ENCODE data around the gene CIB2. TPM values are rescaled to one million over a fixed set of nuclear protein-coding genes. Genes with fewer than 3 reads are reported as not detected.
A peak's percentile ranks its signal among the peaks of the same experiment; 100 is the strongest.
"Not testable (repeated sequence)": the region's sequence is repeated elsewhere in the genome, so short reads cannot be mapped to it uniquely, and the experiment has no call there.

CIB2 gene
- total RNA-seq, 4 donors from 2014 or later, result 11.4 to 18.3 (median 15.9) TPM

DNA sequence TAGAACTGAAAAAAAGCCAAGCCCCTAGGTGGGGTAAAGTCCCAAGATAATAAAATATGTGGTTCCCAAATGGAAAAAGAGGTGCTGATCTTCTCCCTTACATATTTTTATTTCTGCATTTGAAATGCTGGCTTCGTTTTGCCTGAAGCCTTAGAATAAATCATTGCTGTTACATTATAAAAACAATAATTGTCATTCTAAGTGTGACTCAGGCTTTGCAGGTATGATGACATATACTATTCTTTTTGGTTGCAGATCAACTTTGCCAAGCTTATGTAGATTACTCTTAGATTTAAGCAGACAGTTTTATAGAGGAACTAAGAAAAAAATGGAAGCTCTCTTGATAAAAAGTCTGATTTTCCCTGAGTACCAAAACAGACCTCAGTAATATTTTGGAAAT is 25.4 kb upstream of the CIB2 start:
- no peak overlapping the region for H3K4me3 ChIP-seq
- DNase-seq (ENCODE audit: extremely low spot score), result no peak
- no peaks in the 10 kb centered on the region for H3K9me3 ChIP-seq
- peaks cover 30 to 66% (median 41%) of the 10 kb centered on the region in 4 donors for H3K36me3 ChIP-seq
- H3K27me3 ChIP-seq, result no peaks in the 10 kb centered on the region
- TF ChIP-seq POLR2A (IDR thresholded peaks at IDR 0.05; ENCODE audit: low read depth) (no peak), POLR2AphosphoS5 (IDR thresholded peaks at IDR 0.05) (no peak), EP300 (IDR thresholded peaks at IDR 0.05) (no peak)
- TF ChIP-seq, protein P1, sequence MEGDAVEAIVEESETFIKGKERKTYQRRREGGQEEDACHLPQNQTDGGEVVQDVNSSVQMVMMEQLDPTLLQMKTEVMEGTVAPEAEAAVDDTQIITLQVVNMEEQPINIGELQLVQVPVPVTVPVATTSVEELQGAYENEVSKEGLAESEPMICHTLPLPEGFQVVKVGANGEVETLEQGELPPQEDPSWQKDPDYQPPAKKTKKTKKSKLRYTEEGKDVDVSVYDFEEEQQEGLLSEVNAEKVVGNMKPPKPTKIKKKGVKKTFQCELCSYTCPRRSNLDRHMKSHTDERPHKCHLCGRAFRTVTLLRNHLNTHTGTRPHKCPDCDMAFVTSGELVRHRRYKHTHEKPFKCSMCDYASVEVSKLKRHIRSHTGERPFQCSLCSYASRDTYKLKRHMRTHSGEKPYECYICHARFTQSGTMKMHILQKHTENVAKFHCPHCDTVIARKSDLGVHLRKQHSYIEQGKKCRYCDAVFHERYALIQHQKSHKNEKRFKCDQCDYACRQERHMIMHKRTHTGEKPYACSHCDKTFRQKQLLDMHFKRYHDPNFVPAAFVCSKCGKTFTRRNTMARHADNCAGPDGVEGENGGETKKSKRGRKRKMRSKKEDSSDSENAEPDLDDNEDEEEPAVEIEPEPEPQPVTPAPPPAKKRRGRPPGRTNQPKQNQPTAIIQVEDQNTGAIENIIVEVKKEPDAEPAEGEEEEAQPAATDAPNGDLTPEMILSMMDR (IDR thresholded peaks at IDR 0.05), result no peak
- H3K4me1 ChIP-seq, result peaks cover 12 to 16% (median 13%) of the 10 kb centered on the region in 4 donors
- no peak overlapping the region for H3K27ac ChIP-seq (replicated peaks in 1 of 4)
- 60% methylated on average over 1 of the region's 1 CpG for WGBS
- intact Hi-C loops (cut with DNase I), result no loop called here

DNA sequence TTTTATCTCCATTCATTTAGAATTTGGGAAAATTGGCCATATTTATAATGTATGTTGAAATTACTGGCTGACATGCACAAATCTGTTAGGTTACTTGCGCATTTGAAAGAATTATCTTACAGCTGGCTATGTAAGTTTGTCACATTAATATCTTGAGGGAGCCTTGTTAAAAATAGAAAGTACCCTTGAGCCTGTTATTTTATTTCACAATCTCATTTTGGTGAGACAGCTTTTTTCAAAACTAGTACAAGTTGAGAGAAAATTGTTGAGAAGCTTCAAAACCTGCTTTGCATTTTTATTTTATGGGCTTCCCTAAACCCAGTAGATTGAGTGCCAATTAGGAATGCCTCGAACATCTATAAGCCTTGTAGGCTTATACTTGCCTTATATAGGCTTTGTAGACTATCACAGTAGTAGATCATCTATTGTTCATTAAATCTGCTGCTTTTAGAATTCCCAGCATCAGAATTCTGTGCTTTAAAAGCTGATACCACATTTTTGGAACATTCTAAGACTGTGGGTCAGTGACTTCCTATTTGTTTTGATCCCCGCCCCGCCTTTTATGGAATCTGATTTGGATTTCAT is 24.2 kb upstream of the CIB2 start:
- Histone ChIP-seq H3K4me1 (peaks cover 20 to 27% (median 24%) of the 10 kb centered on the region in 4 donors), H3K4me3 (no peak overlapping the region), H3K36me3 (peaks cover 18 to 54% (median 29%) of the 10 kb centered on the region in 4 donors), H3K9me3 (no peaks in the 10 kb centered on the region), H3K27me3 (no peaks in the 10 kb centered on the region), H3K27ac (replicated peaks in 1 of 4) (peak overlapping the region in 1 of 4 donors; percentile 12)
- no peak for DNase-seq (ENCODE audit: extremely low spot score)
- 87% methylated on average over 4 of the region's 4 CpGs for WGBS
- TF ChIP-seq, protein P1 (IDR thresholded peaks at IDR 0.05), result no peak
- TF ChIP-seq POLR2A (IDR thresholded peaks at IDR 0.05; ENCODE audit: low read depth), result no peak
- no peak for TF ChIP-seq POLR2AphosphoS5 (IDR thresholded peaks at IDR 0.05)
- no peak for TF ChIP-seq EP300 (IDR thresholded peaks at IDR 0.05)
- intact Hi-C loops (cut with DNase I), result no loop called here

DNA sequence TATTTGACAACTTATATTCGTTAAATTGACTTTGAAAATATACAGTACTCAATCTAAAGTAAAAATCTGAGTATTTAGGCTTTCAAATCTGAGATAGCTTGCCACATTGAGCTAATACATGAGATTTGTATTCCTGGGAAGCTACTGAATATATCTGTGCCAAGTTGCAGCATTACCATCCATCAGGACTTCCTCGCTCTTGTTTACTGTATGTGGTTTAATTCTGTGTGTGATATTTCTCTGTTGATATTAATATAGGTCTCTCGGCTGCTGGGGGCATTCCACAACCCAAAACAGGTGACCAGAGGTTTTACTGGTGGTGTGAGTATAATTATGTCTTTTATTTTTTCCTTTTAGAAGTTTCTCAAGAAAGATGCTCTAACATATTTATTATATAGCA is 23.7 kb upstream of the CIB2 start:
- 72% methylated on average over 3 of the region's 3 CpGs for WGBS
- Histone ChIP-seq H3K4me3 (no peak overlapping the region), H3K4me1 (peaks cover 24 to 32% (median 29%) of the 10 kb centered on the region in 4 donors), H3K27ac (replicated peaks in 1 of 4) (no peak overlapping the region), H3K9me3 (no peaks in the 10 kb centered on the region), H3K27me3 (no peaks in the 10 kb centered on the region), H3K36me3 (peaks cover 13 to 49% (median 25%) of the 10 kb centered on the region in 4 donors)
- intact Hi-C loops (cut with DNase I), result no loop called here
- TF ChIP-seq, protein P1 (IDR thresholded peaks at IDR 0.05), result no peak
- DNase-seq (ENCODE audit: extremely low spot score), result no peak

DNA sequence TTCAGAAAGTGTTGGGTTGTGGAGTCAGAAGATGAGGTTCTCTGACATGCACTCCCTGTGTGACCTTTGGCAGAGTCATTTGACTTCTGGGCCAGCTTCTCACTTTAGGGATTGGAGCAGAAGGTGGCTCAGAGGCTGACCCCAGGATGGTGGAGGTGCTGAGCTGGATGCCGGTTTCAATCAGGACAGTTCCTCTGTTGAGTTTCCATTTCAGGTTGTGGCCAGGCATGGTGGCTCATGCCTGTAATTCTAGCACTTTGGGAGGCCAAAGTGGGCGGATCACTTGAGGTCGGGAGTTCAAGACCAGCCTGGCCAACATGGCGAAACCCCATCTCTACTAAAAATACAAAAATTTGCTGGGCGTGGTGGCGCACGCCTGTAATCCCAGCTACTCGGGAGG is 19.8 kb upstream of the CIB2 start:
- DNase-seq (ENCODE audit: extremely low spot score); H3K9me3 ChIP-seq; H3K27ac ChIP-seq (replicated peaks in 1 of 4); intact Hi-C loops (cut with DNase I); H3K4me3 ChIP-seq; H3K27me3 ChIP-seq: not testable (repeated sequence)
- H3K36me3 ChIP-seq, result peaks cover 0 to 12% (median 0%) of the 10 kb centered on the region in 4 donors
- 91% methylated on average over 8 of the region's 8 CpGs for WGBS
- H3K4me1 ChIP-seq, result peaks cover 34 to 48% (median 39%) of the 10 kb centered on the region in 4 donors

DNA sequence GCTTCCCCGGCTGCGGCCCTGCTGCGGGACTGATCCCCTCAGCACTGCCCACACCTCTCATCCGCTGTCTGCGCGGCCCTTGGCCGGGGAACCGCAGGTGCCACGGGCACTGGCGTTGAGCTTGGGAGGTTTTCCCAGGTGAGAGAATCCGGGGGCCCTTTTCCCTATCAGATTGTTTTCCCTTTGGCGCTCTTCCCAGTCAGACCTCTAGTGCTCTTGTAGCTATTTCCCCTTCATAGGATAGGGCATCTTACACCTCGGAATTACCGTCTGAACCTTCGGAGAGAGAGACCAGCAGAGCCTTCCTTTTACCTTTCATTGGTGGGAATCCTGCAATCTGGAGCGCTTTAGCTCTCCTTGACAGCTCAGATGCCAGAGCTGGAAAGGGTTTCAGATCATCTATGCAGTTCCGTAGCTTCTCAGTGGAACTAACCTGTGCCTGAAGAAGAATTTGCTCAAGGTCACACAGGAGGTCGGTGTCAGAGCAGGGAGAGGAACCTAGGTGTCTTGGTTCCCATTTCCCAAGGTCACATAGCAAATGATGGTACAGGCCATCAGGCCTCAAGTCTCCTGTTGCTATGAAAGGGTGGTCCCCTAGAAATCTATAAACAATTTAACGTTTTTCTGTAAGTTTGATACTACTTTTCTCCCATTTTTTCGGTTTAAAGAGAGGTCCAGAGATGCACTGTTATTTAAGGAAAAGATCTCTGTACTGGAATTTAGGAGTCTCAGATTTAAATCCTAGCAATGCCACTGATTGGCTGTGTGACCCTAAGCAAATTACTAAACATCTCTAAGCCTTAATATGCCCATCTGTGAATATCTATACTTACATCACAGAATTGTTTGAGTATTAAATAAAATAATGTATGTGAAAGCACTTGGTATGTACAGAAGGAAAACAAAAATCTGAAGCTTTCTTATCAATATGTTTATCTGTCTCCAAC is 18.8 kb upstream of the CIB2 start:
- DNase-seq (ENCODE audit: extremely low spot score), result no peak
- Histone ChIP-seq H3K27ac (replicated peaks in 1 of 4) (peak overlapping the region; percentile 88 to 97 (median 93)), H3K4me3 (peak overlapping the region; percentile 80 to 98 (median 92)), H3K9me3 (no peaks in the 10 kb centered on the region), H3K4me1 (peaks cover 27 to 38% (median 30%) of the 10 kb centered on the region in 4 donors), H3K27me3 (no peaks in the 10 kb centered on the region), H3K36me3 (peaks cover 0 to 5% (median 0%) of the 10 kb centered on the region in 4 donors)
- no peak for TF ChIP-seq POLR2A (IDR thresholded peaks at IDR 0.05; ENCODE audit: low read depth)
- TF ChIP-seq, protein P1 (IDR thresholded peaks at IDR 0.05), result no peak
- no peak for TF ChIP-seq EP300 (IDR thresholded peaks at IDR 0.05)
- TF ChIP-seq POLR2AphosphoS5 (IDR thresholded peaks at IDR 0.05), result no peak
- intact Hi-C loops (cut with DNase I), result no loop called here
- WGBS, result 23% methylated on average over 11 of the region's 20 CpGs

Data from esophagus muscularis mucosa (tissue), 4 donors.